KOPT-K1 (cell line): Measurements from ENCODE around the gene ZSWIM7.

Experiments
- H3K27ac ChIP-seq: fragments of 200-600 bp; sonication (generic); 2 replicates; pipeline ENCODE4 v1.5.1; 2016; ENCODE audit warnings: antibody characterized with exemption, mild to moderate bottlenecking, low read depth, low read length; ENCODE audit not compliant: poor library complexity, severe bottlenecking
- H3K36me3 ChIP-seq: fragments of 200-600 bp; sonication (generic); 2 replicates; pipeline ENCODE4 v1.5.1; 2017; ENCODE audit warnings: antibody characterized with exemption, mild to moderate bottlenecking, low read length, moderate library complexity; ENCODE audit not compliant: insufficient read depth
- H3K9me3 ChIP-seq: fragments of 200-600 bp; sonication (generic); 2 replicates; pipeline ENCODE4 v1.5.1; 2017; ENCODE audit warnings: antibody characterized with exemption, low read length, mild to moderate bottlenecking; ENCODE audit not compliant: insufficient read depth, poor library complexity, severe bottlenecking

ZSWIM7 gene

DNA sequence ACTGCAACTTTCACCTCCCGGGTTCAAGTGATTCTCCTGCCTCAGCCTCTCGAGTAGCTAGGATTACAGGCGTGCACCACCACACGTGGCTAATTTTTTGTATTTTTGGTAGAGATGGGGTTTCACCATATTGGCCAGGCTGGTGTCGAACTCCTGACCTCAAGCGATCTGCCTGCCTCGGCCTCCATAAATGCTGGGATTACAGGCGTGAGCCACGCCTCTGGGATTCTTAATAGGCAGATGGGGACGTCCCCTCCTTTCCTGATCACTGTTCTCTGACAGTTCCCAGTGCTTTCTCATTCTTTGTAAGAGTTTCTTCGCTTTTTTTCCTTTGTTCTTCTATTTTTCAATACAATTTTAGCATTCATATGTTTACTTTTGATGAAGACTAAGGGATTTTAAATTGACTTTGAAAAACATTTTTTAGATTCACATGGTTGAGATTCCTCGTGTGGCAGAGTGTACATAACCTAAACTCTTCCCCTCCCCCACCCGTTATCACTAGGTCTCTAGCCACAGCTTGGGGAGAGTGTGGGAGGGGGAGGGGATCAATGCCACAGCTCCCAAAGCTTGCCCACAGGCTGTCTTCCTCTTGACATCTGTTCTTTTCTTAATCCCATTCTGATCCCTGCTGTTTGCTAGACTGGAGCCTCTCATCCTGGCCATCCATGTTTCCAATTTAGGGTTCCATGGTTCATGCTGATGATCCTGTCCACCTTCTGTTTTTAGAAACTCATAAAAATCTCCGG is 43.5 kb downstream of the ZSWIM7 start:
- Histone ChIP-seq H3K27ac (peak overlapping the region; percentile 29), H3K36me3 (no peaks in the 10 kb centered on the region), H3K9me3 (no peaks in the 10 kb centered on the region)

DNA sequence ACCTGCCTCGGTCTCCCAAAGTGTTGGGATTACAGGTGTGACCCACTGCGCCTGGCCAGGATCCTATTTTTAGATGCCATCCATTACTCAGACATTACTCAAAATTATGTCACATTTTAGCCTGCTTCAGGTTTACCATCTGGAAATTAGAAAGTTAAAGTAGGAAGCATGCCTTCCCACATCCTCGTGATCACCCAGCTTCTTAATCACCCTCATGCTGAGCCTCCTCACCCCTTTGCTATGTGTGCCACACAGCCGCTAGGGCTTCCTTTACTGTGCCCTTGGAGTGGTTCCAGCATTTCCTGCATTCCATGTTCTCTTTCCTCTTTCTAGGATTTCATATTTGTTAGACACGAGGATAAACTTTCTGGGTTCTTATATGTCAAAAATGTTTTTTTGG is 45.3 kb downstream of the ZSWIM7 start:
- no peaks in the 10 kb centered on the region for H3K36me3 ChIP-seq
- H3K27ac ChIP-seq: no peak overlapping the region
- H3K9me3 ChIP-seq: no peaks in the 10 kb centered on the region

DNA sequence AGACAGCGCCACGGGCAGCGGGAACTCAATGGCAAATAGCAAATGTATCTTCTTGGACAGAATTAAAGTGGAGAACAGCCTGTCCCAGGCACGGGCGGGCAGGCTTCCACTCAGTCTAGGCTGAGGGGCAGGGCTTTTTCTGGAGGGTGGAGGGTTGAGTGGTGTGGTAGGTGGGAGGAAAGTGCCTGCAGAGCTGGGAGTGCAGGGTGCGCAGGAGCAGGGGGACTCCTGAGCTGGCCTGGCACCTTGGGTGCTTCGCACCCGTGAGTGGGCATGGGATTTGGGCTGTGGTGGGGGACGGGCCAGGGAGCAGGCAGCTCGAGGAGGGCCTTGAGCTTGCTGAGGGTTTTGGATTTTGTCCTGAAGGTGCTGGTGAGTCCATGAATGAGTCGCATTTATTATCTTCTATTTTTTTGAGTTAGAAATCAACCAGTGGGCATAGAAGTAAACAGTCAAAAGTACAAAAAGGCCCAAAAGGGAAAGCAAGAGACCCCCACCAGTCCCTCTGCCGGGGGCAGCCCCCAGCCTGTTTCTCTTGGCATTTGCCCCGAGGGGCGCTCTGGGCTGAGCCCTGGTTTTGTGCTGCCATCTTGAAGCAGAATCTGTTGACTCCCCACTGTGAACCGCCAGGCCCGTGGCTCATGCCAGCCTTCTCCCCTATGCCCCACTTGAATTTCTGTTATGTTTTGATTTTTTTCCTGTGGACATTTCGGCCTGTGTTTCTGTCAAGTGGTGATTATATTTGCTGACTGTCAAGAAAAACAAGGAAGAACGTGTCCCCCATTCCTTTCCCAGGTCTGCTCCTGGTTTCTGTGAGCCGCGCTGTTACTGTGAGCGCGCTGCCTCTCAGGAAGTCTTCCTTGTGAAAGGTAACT is 46.4 kb downstream of the ZSWIM7 start:
- no peaks in the 10 kb centered on the region for H3K9me3 ChIP-seq
- no peak overlapping the region for H3K27ac ChIP-seq
- H3K36me3 ChIP-seq: no peaks in the 10 kb centered on the region

DNA sequence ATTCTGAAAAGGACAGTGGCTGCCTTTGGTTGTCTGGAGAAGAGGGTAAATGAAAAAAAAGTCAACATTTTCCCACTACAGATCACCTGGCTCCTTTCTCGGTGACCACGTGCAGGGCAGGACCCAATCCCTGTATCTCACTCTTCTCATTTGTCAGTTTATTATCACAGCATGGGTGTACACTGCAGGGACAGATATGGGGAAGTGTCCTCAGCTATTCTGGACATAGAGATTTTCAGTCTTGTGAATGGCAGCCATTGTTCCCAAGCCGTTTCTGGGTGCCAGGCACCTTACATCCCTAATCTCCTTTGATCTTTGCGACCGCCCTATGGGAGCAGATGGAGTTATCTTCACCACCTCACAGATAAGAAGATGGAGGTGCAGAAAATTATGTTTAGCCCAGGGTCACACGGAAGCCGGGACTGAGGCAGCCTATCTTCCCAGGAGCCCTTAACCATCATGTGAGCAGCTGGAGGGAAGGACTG is 47.4 kb downstream of the ZSWIM7 start:
- no peak overlapping the region for H3K27ac ChIP-seq
- H3K36me3 ChIP-seq: no peaks in the 10 kb centered on the region
- no peaks in the 10 kb centered on the region for H3K9me3 ChIP-seq

DNA sequence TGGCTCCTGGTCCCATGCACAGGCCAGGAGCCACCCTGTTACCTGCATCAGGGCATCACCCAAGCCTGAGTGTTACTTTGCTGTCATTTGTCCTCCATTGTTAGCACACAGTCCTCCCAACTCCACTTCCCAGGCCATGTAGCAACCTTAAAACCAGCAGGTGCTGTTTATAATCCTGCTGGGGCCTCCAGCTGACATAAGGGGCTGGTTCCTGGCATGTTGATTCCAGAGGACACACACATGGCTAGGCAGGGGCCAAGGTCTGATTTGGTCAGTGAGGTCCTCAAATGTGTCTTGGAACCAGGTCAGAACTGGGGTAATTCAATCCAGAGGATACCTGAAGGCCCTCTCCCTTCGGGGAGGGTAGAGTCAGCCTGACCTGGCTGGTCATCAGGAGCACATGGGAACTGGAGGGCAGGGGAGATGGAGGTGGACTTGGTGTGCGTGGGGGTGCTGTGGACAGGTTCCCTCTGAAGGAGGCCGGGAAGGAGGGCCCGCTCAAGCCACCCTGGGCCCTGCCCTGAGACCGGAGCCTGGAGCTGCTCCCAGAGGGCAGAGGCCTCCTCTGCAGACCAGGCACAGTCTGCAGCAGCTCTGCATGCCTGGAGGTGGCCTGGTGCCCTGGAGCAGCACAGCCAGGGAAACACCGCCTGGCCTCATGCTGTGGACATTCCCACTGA is 48.0 kb downstream of the ZSWIM7 start:
- no peak overlapping the region for H3K27ac ChIP-seq
- no peaks in the 10 kb centered on the region for H3K9me3 ChIP-seq
- H3K36me3 ChIP-seq: no peaks in the 10 kb centered on the region

DNA sequence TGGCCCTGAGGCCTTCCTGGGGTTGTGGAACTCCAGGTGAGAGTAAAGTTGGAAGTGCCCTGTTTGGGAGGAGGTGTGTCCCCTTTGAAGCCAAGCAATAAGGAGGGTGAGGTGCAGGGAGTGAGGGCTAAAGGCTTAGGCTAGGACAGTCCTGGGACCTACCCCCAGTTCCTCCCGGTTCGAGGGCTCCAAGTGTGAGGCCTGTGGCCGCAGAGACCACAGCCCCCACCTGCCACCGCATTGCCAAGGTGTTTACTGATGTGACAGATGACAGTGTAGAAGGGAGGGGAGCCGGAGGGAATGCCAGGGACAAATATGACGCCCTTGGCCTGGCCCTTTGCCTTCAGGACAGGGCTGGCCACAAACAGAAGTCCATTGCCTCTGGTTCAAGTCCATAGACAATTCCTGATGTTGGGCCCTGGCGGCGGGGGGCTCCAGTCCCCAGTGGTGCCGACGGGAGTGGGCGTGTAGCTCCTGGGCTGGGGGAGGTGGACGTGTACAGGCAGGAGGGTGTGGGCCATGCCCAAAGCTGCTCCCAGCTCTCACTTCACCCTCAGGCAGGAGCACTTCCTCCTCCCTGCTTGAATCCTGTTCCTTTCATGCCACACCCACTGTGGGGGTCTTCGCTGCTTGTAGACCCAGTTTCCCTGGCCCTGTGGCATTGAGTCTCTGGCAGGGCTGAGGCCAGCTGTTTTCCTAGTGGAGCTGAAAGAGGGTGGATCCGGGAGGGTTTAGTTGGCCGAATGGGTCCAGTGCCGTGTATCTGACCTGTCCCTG is 51.3 kb downstream of the ZSWIM7 start:
- H3K9me3 ChIP-seq: no peaks in the 10 kb centered on the region
- no peaks in the 10 kb centered on the region for H3K36me3 ChIP-seq
- H3K27ac ChIP-seq: no peak overlapping the region

DNA sequence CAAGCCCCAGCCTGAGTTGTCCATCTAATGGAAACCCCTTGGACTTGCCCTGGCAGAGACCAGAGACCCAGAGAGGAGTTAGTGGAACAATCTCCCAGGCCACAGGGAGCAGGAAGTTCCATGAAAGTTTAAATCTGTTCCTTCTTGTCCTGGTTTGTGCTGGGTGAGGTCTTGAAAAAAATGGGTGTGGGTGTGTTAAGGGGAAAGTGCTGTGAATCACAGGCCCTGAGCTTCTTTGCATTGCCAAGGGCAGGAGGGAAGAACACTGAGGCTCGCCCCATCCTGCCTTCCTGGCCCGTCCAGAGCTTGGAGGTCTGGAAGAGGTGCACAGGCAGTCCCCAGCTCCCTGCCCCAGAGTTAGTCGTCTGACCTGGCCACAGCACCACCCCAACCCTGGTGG is 52.2 kb downstream of the ZSWIM7 start:
- Histone ChIP-seq H3K27ac (no peak overlapping the region), H3K36me3 (no peaks in the 10 kb centered on the region), H3K9me3 (no peaks in the 10 kb centered on the region)

DNA sequence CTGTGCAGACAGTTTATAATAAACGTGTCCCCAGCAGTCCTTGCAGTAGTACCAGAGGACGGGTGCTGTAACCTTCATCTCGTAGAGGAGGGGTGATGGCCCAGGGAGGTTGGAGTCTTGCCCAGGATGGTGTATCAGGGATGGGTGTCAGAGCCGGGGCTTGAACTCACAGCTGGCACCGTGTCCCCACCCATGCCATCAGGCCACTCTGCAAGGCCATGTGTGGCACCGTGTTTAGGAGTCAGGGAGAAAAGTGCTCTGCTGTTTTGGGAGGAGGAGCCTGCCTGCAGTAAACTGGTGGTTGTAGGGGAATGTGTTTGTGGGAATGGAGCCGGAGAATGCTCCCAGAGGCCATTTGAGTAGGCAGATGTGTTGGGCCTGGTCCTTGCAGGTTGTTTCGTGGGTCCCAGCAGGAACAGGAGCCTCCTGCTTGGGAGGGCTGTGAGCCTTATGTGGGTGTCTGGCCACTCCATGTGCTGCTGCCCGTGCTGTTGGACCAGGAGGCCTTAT is 52.8 kb downstream of the ZSWIM7 start:
- H3K9me3 ChIP-seq: no peaks in the 10 kb centered on the region
- H3K27ac ChIP-seq: no peak overlapping the region

DNA sequence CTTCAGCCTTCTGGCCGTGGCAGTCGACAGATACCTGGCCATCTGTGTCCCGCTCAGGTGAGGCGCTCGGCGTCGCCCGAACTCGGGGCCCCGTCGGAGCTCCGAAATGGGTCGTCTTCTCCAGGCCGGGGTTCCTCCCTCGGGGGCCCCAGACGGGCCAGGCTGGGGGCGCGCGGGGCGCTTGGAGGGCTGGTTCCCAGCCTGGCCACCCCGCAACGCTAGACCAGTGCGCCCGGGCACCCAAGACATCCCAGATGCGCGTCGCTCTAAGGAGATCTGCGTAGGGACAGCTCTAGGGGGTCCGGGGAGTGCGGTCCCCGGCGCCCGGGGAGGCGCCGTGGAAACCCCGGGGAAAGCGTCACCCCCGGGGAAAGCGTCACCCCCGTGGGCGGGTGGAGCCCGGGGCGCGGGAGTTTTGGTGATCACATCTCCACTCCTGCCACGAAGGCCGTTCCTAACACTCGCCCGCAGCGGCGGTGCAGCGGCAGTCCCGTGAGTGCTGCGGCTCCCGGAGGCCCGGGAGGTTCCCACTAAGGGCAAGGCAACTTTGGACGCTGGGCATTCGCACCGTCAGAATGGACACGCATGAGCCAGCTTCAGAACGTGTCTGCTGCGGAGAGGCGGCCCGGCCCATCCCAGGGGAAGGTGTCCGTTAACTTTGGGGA is 53.8 kb downstream of the ZSWIM7 start:
- peak overlapping the region; percentile 58 for H3K27ac ChIP-seq
- no peaks in the 10 kb centered on the region for H3K9me3 ChIP-seq
- no peaks in the 10 kb centered on the region for H3K36me3 ChIP-seq

More for the DNA sequence above, 52.8 kb downstream of the ZSWIM7 start:
- H3K36me3 ChIP-seq: no peaks in the 10 kb centered on the region

DNA sequence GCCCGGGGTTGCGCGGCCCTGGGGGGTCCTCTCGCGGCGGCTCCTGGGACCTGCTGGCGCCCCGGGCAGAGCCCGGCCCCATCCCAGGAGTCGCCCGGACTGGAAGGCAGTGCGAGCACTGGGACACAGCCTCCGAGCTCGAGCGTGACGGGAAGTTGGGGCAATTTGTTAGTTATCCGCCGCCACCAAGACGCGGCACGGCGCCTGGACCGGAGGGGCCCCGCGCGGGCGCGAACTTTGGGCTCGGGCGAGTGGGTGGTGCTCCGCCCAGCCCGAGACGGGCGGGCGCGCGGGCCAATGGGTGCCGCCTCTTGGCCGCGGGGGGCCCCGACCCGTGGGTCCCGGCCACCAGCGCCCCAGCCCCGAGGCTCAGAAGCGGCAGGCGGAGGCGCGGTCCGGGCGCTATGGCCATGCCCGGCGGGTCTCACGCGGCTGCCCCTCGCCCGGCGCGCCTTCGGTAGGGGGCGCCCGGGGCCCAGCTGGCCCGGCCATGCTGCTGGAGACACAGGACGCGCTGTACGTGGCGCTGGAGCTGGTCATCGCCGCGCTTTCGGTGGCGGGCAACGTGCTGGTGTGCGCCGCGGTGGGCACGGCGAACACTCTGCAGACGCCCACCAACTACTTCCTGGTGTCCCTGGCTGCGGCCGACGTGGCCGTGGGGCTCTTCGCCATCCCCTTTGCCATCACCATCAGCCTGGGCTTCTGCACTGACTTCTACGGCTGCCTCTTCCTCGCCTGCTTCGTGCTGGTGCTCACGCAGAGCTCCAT is 54.6 kb downstream of the ZSWIM7 start, which contains the start of gene ADORA2B:
Gene ADORA2B, plus strand, starts transcription at position 372 of the 768 bp plus-strand sequence. Its CDS starts 119 bp downstream, at position 491.
- Histone ChIP-seq H3K36me3 (no peaks in the 10 kb centered on the region), H3K27ac (peak within 1 kb of the TSS; percentile 58), H3K9me3 (no peaks in the 10 kb centered on the region)

DNA sequence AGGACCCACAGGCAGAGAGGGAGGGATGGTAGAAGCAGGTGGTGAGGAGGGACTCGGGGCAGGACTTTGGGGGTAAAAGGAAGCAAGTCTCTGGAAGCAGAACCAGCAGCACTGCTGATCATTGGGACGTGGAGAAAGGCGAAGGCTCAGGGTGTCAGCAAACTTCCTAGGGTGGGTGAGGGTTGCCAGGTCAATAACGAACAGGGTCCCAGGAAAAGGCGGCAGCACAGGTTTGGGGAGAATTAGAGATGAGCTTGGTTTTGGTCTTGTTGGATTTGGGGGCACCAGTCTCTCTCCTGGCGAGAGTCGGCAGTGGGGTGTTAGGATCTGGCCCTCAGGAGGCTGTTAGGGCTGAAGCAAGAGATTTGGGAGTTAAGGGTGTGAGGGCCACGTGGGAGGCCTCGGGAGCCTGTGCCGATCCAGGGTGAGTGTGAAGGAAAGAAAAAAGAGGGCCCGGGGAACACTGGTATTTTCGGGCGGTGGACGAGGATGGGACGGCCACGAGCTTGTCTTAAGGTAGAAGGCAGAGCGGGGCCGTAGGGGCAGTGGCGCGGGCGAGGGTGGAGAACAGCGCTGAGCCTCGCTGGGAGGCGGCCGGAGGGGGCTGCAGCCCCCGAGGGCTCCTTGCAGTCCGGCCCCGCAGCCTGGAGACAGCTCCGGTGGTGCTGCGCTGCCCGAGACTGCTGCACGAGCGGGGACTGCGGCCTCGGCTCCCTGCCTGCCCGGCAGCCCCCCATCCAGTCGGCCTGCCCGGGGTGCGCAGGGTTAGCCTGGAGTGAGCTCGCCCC is 55.3 kb downstream of the ZSWIM7 start:
- H3K36me3 ChIP-seq: no peaks in the 10 kb centered on the region
- no peaks in the 10 kb centered on the region for H3K9me3 ChIP-seq
- H3K27ac ChIP-seq: peak overlapping the region; percentile 58

DNA sequence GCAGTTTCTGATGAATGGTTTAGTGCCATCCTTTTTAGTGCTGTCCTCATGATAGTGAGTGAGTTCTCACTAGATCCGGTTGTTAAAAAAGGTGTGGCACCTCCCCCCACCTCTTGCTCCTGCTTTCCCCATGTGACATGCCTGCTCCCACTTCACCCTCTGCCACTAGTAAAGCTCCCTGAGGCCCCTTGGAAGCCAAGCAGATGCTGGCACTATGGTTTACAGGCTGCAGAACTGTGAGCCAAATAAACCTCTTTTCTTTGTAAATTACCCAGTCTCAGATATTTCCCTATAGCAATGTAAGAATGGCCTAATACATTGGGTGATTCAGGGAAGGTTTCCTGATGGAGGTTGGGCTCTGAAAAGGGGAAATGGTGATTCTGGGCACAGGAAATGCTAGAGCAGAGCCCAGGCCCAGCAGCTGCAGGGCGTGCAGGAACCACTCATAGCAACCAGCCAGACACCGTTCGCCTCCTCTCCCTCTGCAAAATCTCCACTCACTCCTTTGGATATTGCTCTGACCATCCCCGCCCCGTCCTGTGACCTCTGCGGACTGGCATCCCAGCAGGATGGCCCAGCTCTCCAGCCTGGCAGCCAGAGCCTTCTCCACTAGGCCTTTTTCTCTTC is 57.2 kb downstream of the ZSWIM7 start:
- no peaks in the 10 kb centered on the region for H3K36me3 ChIP-seq
- H3K27ac ChIP-seq: no peak overlapping the region
- H3K9me3 ChIP-seq: no peaks in the 10 kb centered on the region
